Fibroblast of villous mesenchyme (primary cell): ENCODE data around the gene AGBL4. TPM values are rescaled to one million over a fixed set of nuclear protein-coding genes. Genes with fewer than 3 reads are reported as not detected.

Experiments
- DNase-seq: peaks from one replicate; pipeline ENCODE4 v3.0.0-alpha.2; 2010; ENCODE audit warnings: low read depth
- H3K4me3 ChIP-seq: 2 replicates; pipeline ENCODE4 v1.5.1; 2011; ENCODE audit warnings: low read depth, mild to moderate bottlenecking, low read length
- total RNA-seq: library from RNA; depleted of rRNA; stranded (reverse); fragments of >200 nt; gene quantifications from 2 replicates; pipeline ENCODE4 v1.2.3, GENCODE V29; 2012
- TF ChIP-seq, protein P1 (sequence below): IDR thresholded peaks from 2 replicates; pipeline ENCODE4 v1.5.1; 2012; ENCODE audit warnings: low read depth, mild to moderate bottlenecking, low read length; ENCODE audit not compliant: insufficient read depth

Gene AGBL4
- total RNA-seq, 1 donor = not detected

DNA sequence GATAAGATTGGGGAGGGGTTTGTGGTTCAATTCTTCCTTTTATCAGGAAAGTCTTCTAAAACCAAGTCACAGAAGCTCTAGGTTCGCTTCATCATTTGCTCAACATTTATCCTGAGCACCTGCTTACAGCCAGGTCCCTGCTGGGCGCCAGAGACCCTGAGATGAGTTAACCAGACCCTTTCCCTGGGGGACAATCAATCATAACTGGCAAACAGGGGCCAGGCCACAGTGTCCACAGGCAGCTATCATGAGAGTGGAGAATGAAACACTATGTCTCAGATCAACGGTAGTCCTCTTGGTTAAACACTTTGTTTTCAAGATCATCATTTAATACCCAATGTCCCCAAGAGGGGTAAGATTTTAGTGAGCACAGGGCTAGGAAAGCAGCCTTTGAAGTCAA is 1393.9 kb downstream of the AGBL4 start:
- no peak for DNase-seq
- TF ChIP-seq, protein P1, sequence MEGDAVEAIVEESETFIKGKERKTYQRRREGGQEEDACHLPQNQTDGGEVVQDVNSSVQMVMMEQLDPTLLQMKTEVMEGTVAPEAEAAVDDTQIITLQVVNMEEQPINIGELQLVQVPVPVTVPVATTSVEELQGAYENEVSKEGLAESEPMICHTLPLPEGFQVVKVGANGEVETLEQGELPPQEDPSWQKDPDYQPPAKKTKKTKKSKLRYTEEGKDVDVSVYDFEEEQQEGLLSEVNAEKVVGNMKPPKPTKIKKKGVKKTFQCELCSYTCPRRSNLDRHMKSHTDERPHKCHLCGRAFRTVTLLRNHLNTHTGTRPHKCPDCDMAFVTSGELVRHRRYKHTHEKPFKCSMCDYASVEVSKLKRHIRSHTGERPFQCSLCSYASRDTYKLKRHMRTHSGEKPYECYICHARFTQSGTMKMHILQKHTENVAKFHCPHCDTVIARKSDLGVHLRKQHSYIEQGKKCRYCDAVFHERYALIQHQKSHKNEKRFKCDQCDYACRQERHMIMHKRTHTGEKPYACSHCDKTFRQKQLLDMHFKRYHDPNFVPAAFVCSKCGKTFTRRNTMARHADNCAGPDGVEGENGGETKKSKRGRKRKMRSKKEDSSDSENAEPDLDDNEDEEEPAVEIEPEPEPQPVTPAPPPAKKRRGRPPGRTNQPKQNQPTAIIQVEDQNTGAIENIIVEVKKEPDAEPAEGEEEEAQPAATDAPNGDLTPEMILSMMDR = no peak

DNA sequence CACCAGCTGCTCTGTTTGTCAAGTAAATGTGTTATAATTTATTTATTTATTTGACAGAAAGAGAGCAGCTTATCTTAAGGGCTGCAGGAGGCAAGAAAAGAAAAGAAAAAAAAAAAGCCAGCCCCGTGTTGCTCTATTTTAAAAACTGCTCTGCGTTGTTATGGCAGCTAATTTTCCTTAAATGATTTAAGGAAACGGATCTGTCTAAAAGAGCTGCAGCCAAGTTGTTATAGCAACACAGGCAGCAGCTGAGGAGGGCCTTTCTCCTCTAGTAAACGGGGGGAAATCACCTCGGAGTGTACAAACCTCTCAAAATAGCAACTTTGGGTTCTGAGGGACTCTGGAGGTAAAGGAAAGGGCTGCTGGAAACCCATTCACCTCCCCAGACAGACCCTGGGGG is 1396.3 kb downstream of the AGBL4 start:
- TF ChIP-seq, protein P1 = no peak
- no peak overlapping the region for H3K4me3 ChIP-seq
- no peak for DNase-seq

More for the DNA sequence above, 1393.9 kb downstream of the AGBL4 start:
- H3K4me3 ChIP-seq = no peak overlapping the region

DNA sequence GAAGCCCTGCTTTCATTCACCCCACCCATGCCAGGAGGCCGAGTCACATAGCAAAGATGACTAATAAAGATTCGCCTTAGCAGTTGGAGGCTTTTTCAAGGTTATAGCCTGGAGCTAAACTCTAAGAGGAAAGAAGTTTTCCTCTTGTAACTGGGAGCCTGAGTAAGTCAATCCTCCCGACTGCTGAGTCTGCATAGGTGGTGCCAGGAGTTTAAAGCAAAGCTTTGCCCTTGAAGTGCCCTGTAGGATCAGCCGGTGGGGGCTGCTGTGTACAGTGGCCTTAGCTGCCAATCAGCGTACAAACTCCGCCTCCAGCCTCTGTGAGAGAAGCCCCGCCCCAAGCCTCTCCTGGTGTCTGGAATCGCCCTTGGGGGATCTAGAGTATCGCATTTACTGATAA is 1404.2 kb downstream of the AGBL4 start:
- TF ChIP-seq, protein P1 = no peak
- no peak for DNase-seq
- H3K4me3 ChIP-seq = no peak overlapping the region

DNA sequence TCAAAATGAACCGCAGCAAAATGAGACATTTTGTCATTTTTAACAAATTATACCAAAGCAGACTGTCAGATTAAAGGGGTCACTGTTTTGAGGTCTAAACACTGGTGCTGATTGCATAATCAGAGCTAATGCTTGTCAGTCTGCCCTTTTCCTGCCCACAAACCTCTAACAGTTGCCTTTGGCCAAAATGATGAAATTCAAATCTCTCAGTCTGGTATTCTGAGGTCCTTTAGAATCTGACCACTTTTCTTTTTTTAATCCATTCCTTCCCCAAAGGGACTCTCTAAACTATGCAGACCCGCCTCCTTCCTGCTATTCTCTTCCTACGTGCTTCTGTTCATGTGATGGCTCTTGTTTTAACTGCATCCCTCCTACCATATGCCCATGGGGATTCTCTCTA is 1406.5 kb downstream of the AGBL4 start:
- TF ChIP-seq, protein P1 = no peak
- H3K4me3 ChIP-seq = no peak overlapping the region
- DNase-seq = peak; percentile 2

DNA sequence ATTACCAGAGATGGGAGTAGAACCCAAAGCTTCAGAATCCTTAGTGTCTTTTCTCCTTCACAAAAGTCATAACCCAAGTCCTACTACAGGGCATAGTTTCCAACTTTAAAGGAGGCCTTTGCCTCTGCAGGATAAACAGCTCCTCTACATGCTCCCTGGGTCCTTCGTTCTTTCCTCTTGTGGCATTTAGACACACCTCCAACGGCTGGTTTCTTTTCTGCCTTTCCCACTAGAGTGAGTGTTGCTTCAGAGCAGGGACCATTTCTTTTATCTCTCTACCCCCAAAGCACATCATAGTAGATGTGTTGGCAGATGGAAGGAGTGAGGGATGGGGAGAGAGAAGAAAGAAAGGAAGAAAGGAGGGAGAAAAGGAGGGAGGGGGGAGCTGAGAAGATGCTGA is 1407.0 kb downstream of the AGBL4 start:
- DNase-seq = no peak
- TF ChIP-seq, protein P1 = no peak
- H3K4me3 ChIP-seq = no peak overlapping the region

DNA sequence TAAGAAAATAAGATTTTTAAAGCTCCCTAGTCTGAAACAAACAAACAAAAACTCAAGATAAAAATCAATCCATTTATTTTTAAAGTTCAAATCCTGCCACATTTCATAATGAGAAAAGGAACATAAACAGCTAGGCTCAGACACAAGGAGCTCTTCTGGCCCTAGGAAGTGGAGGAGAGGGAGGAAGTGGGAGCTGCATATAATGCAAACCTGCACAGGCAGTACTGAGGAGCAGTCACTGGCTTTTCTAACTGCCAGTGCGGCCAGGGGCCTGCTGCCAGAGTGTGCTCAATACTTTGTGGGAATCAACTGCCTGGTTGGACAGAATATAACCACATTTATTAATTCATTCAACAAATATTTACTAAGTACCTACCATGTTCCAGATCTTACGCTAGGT is 1411.9 kb downstream of the AGBL4 start:
- TF ChIP-seq, protein P1 = no peak

More for the DNA sequence above, 1411.9 kb downstream of the AGBL4 start:
- no peak for DNase-seq
- H3K4me3 ChIP-seq = no peak overlapping the region
